IPS DF 6.9 (cell line): Measurements from ENCODE around the gene NRXN3.

Experiments used
- DNase-seq: peaks from one replicate; pipeline ENCODE4 v3.0.0-alpha.2; 2013; ENCODE audit warnings: low read depth, low spot score
- H3K27ac ChIP-seq: one replicate; pipeline ENCODE4 v1.5.1; 2013; ENCODE audit warnings: low read length, control low read depth
- H3K27me3 ChIP-seq: 2 replicates; pipeline ENCODE4 v1.6.1; 2013; ENCODE audit warnings: mild to moderate bottlenecking, low read length; ENCODE audit not compliant: control insufficient read depth, insufficient read depth
- H3K36me3 ChIP-seq: 2 replicates; pipeline ENCODE4 v1.6.1; 2013; ENCODE audit warnings: low read length; ENCODE audit not compliant: control insufficient read depth, insufficient read depth
- H3K4me1 ChIP-seq: 2 replicates; pipeline ENCODE4 v1.6.1; 2013; ENCODE audit warnings: low read length; ENCODE audit not compliant: control insufficient read depth, insufficient read depth
- H3K4me3 ChIP-seq: 2 replicates; pipeline ENCODE4 v1.5.1; 2013; ENCODE audit warnings: mild to moderate bottlenecking, low read length
- H3K9me3 ChIP-seq: 2 replicates; pipeline ENCODE4 v1.6.1; 2013; ENCODE audit warnings: low read length, inconsistent platforms; ENCODE audit not compliant: control insufficient read depth, insufficient read depth
- WGBS: extraction: QIAGEN DNeasy Blood & Tissue Kit; methylation state at CpG from one replicate; pipeline ENCODE4 v1.1.7; 2013; ENCODE audit warnings: mixed read lengths, missing lambda C conversion rate; ENCODE audit not compliant: insufficient read length, insufficient coverage; 5-methylcytosine and 5-hydroxymethylcytosine counted together

NRXN3 gene

GRCh38 chr14:79652513-79653307 is 1482.5 kb downstream of the NRXN3 start:
- H3K4me1 ChIP-seq = no peaks in the 10 kb centered on the region
- no CpG with 5 or more reads among the region's 6 CpGs for WGBS
- no peaks in the 10 kb centered on the region for H3K9me3 ChIP-seq
- no peaks in the 10 kb centered on the region for H3K27me3 ChIP-seq
- H3K36me3 ChIP-seq = no peaks in the 10 kb centered on the region
- no peak overlapping the region for H3K4me3 ChIP-seq
- H3K27ac ChIP-seq = no peak overlapping the region
- no peak for DNase-seq

GRCh38 chr14:79656056-79656455 is 1485.9 kb downstream of the NRXN3 start:
- H3K4me1 ChIP-seq = no peaks in the 10 kb centered on the region
- WGBS = no CpG with 5 or more reads among the region's 7 CpGs
- DNase-seq = no peak
- no peaks in the 10 kb centered on the region for H3K27me3 ChIP-seq
- no peaks in the 10 kb centered on the region for H3K36me3 ChIP-seq
- no peaks in the 10 kb centered on the region for H3K9me3 ChIP-seq
- no peak overlapping the region for H3K4me3 ChIP-seq
- H3K27ac ChIP-seq = no peak overlapping the region

GRCh38 chr14:79656496-79656895 is 1486.3 kb downstream of the NRXN3 start:
- no peak for DNase-seq
- Histone ChIP-seq H3K4me1 (no peaks in the 10 kb centered on the region), H3K4me3 (no peak overlapping the region), H3K27ac (no peak overlapping the region), H3K27me3 (no peaks in the 10 kb centered on the region), H3K9me3 (no peaks in the 10 kb centered on the region), H3K36me3 (no peaks in the 10 kb centered on the region)
- WGBS = no CpG with 5 or more reads among the region's 7 CpGs

GRCh38 chr14:79658221-79658620 is 1488.0 kb downstream of the NRXN3 start:
- Histone ChIP-seq H3K4me1 (no peaks in the 10 kb centered on the region), H3K27me3 (no peaks in the 10 kb centered on the region), H3K4me3 (no peak overlapping the region), H3K27ac (no peak overlapping the region), H3K36me3 (no peaks in the 10 kb centered on the region), H3K9me3 (no peaks in the 10 kb centered on the region)
- no CpG with 5 or more reads among the region's 5 CpGs for WGBS
- no peak for DNase-seq

GRCh38 chr14:79658769-79659168 is 1488.6 kb downstream of the NRXN3 start:
- DNase-seq = no peak
- no peaks in the 10 kb centered on the region for H3K4me1 ChIP-seq
- no peaks in the 10 kb centered on the region for H3K27me3 ChIP-seq
- no peaks in the 10 kb centered on the region for H3K36me3 ChIP-seq
- H3K27ac ChIP-seq = no peak overlapping the region
- WGBS = no CpG with 5 or more reads among the region's 4 CpGs
- H3K4me3 ChIP-seq = no peak overlapping the region
- H3K9me3 ChIP-seq = no peaks in the 10 kb centered on the region

- Histone ChIP-seq H3K4me1 (no peaks in the 10 kb centered on the region), H3K27ac (no peak overlapping the region)
- no CpG with 5 or more reads among the region's 7 CpGs for WGBS
Measured at GRCh38 chr14:79660053-79660939, 1490.1 kb downstream of the NRXN3 start.

GRCh38 chr14:79661752-79662151 is 1491.6 kb downstream of the NRXN3 start:
- Histone ChIP-seq H3K36me3 (no peaks in the 10 kb centered on the region), H3K27ac (no peak overlapping the region), H3K4me1 (no peaks in the 10 kb centered on the region), H3K9me3 (no peaks in the 10 kb centered on the region), H3K27me3 (no peaks in the 10 kb centered on the region), H3K4me3 (no peak overlapping the region)
- DNase-seq = no peak
- no CpG with 5 or more reads among the region's 4 CpGs for WGBS

More at GRCh38 chr14:79660053-79660939, 1490.1 kb downstream of the NRXN3 start:
- no peaks in the 10 kb centered on the region for H3K27me3 ChIP-seq
- H3K4me3 ChIP-seq = no peak overlapping the region
- DNase-seq = no peak
- no peaks in the 10 kb centered on the region for H3K9me3 ChIP-seq
- no peaks in the 10 kb centered on the region for H3K36me3 ChIP-seq

- Histone ChIP-seq H3K4me1 (no peaks in the 10 kb centered on the region), H3K27ac (no peak overlapping the region), H3K36me3 (no peaks in the 10 kb centered on the region), H3K27me3 (no peaks in the 10 kb centered on the region), H3K4me3 (no peak overlapping the region), H3K9me3 (no peaks in the 10 kb centered on the region)
- WGBS = no CpG with 5 or more reads among the region's 2 CpGs
- no peak for DNase-seq
Measured at GRCh38 chr14:79663453-79663852, 1493.3 kb downstream of the NRXN3 start.

- no peaks in the 10 kb centered on the region for H3K9me3 ChIP-seq
- H3K4me1 ChIP-seq = no peaks in the 10 kb centered on the region
- no peak overlapping the region for H3K27ac ChIP-seq
- WGBS = no CpG with 5 or more reads among the region's 3 CpGs
- no peaks in the 10 kb centered on the region for H3K27me3 ChIP-seq
- no peaks in the 10 kb centered on the region for H3K36me3 ChIP-seq
- no peak for DNase-seq
- H3K4me3 ChIP-seq = no peak overlapping the region
Measured at GRCh38 chr14:79665556-79665955, 1495.4 kb downstream of the NRXN3 start.

GRCh38 chr14:79668951-79669350 is 1498.8 kb downstream of the NRXN3 start:
- Histone ChIP-seq H3K9me3 (no peaks in the 10 kb centered on the region), H3K36me3 (no peaks in the 10 kb centered on the region), H3K27ac (no peak overlapping the region), H3K27me3 (no peaks in the 10 kb centered on the region), H3K4me3 (no peak overlapping the region), H3K4me1 (no peaks in the 10 kb centered on the region)
- DNase-seq = no peak
- no CpG with 5 or more reads among the region's 3 CpGs for WGBS
